ENCODE results near the gene EFNA5. TPM values are rescaled to one million over a fixed set of nuclear protein-coding genes. Genes with fewer than 3 reads are reported as not detected.
A peak's percentile ranks its signal among the peaks of the same experiment; 100 is the strongest.

Gene EFNA5
- total RNA-seq, 4 donors from 2014 or later, result 6.8 to 17.9 (median 11.5) TPM

- Histone ChIP-seq H3K4me1 (peaks cover 17 to 84% (median 23%) of the 10 kb centered on the region in 3 donors), H3K4me3 (peak overlapping the region; percentile 15 to 65 (median 47)), H3K36me3 (no peaks in the 10 kb centered on the region), H3K27me3 (no peaks in the 10 kb centered on the region), H3K9me3 (no peaks in the 10 kb centered on the region), H3K27ac (peak overlapping the region; percentile 65 to 91 (median 83))
- intact Hi-C loops (cut with DNase I), result no loop called here
- DNase-seq, result peak; percentile 27
- WGBS, 2 donors, result 2 to 7% methylated on average over 20 to 26 of the region's 26 CpGs
- TF ChIP-seq POLR2A (IDR thresholded peaks at IDR 0.05), result no peak
- peak; percentile 84 to 98 (median 96) for TF ChIP-seq CTCF (IDR thresholded peaks at IDR 0.05)
These were observed 98.9 kb downstream of the EFNA5 start for GRCh38 chr5:107571621-107572536.

- no peaks in the 10 kb centered on the region for H3K9me3 ChIP-seq
- no peak for TF ChIP-seq CTCF (IDR thresholded peaks at IDR 0.05)
- TF ChIP-seq POLR2A (IDR thresholded peaks at IDR 0.05), result no peak
- H3K4me1 ChIP-seq, result peaks cover 17 to 84% (median 17%) of the 10 kb centered on the region in 3 donors
- DNase-seq, result no peak
- H3K27me3 ChIP-seq, result no peaks in the 10 kb centered on the region
- H3K4me3 ChIP-seq, result peak overlapping the region in 3 of 4 donors; percentile 47 to 65 (median 47)
- H3K36me3 ChIP-seq, result no peaks in the 10 kb centered on the region
- intact Hi-C loops (cut with DNase I), result no loop called here
- 24 to 34% methylated on average over 14 of the region's 14 CpGs for WGBS, 2 donors
- H3K27ac ChIP-seq, result peak overlapping the region; percentile 62 to 91 (median 83)
These were observed 99.8 kb downstream of the EFNA5 start for GRCh38 chr5:107570805-107571531.

- TF ChIP-seq CTCF (IDR thresholded peaks at IDR 0.05), result no peak
- TF ChIP-seq POLR2A (IDR thresholded peaks at IDR 0.05), result no peak
- no peaks in the 10 kb centered on the region for H3K9me3 ChIP-seq
- H3K4me1 ChIP-seq, result peaks cover 17 to 82% (median 17%) of the 10 kb centered on the region in 3 donors
- H3K4me3 ChIP-seq, result no peak overlapping the region
- H3K36me3 ChIP-seq, result no peaks in the 10 kb centered on the region
- peak overlapping the region; percentile 62 to 91 (median 83) for H3K27ac ChIP-seq
- intact Hi-C loops (cut with DNase I), result no loop called here
- WGBS, 2 donors, result 57 to 63% methylated on average over 4 of the region's 4 CpGs
- DNase-seq, result no peak
- no peaks in the 10 kb centered on the region for H3K27me3 ChIP-seq
These were observed 100.6 kb downstream of the EFNA5 start for GRCh38 chr5:107570181-107570580.

- Histone ChIP-seq H3K9me3 (no peaks in the 10 kb centered on the region), H3K4me1 (peaks cover 17 to 79% (median 17%) of the 10 kb centered on the region in 3 donors), H3K27me3 (no peaks in the 10 kb centered on the region), H3K4me3 (no peak overlapping the region), H3K27ac (peak overlapping the region in 3 of 4 donors; percentile 18 to 38 (median 20)), H3K36me3 (no peaks in the 10 kb centered on the region)
- WGBS, 2 donors, result 50 to 52% methylated on average over 4 of the region's 4 CpGs
- TF ChIP-seq CTCF (IDR thresholded peaks at IDR 0.05) (no peak), POLR2A (IDR thresholded peaks at IDR 0.05) (no peak)
- intact Hi-C loops (cut with DNase I), result no loop called here
- no peak for DNase-seq
These were observed 102.7 kb downstream of the EFNA5 start for GRCh38 chr5:107567901-107568671.

All from esophagus squamous epithelium (tissue), 5 donors.